HCT116 (cell line): ENCODE data around the gene MYO16.

Experiments used
- EZH2 ChIP-seq: fragments of 200-600 bp; sonication (generic); IDR thresholded peaks from 2 replicates; pipeline ENCODE4 v1.6.1; 2017; ENCODE audit warnings: antibody characterized with exemption, mixed run types
- JUND ChIP-seq: IDR thresholded peaks from 2 replicates; pipeline ENCODE4 v1.6.1; 2012
- POLR2A ChIP-seq: IDR thresholded peaks from 2 replicates; pipeline ENCODE4 v1.7.0; 2011; ENCODE audit warnings: borderline replicate concordance; ENCODE audit not compliant: insufficient read depth, insufficient read length; ENCODE audit errors: extremely low read depth
- POLR2AphosphoS5 ChIP-seq: IDR thresholded peaks from 2 replicates; pipeline ENCODE4 v1.6.1; 2011; ENCODE audit warnings: mild to moderate bottlenecking, low read depth, low read length, moderate library complexity
- RAD21 ChIP-seq: IDR thresholded peaks from 2 replicates; pipeline ENCODE4 v1.6.1; 2012; ENCODE audit warnings: low read depth, mild to moderate bottlenecking
- SP1 ChIP-seq: IDR thresholded peaks from 2 replicates; pipeline ENCODE4 v1.6.1; 2012; ENCODE audit warnings: low read depth
- YY1 ChIP-seq: IDR thresholded peaks from 2 replicates; pipeline ENCODE4 v1.6.1; 2011; ENCODE audit warnings: low read length, low read depth, moderate library complexity, mild to moderate bottlenecking; ENCODE audit not compliant: insufficient replicate concordance; ENCODE audit errors: extremely low read depth
- TF ChIP-seq, protein P1 (sequence below), 3 experiments: fragments of 200-600 bp in 1 of 3; sonication (generic) in 1 of 3; IDR thresholded peaks in 2 of 3; conservative IDR thresholded peaks in 1 of 3; 2 replicates each; pipeline ENCODE4 v1.5.1; 2012 to 2017; ENCODE audit warnings: low read depth in 2 of 3, low read length in 2 of 3, antibody characterized with exemption in 1 of 3, borderline replicate concordance in 1 of 3, control low read depth in 1 of 3, mild to moderate bottlenecking in 1 of 3, mixed read lengths in 1 of 3, mixed run types in 1 of 3, moderate library complexity in 1 of 3; ENCODE audit not compliant: insufficient read depth in 1 of 3
- TF ChIP-seq, protein P2 (sequence below): IDR thresholded peaks from 2 replicates; pipeline ENCODE4 v1.6.1; 2012; ENCODE audit warnings: low read depth

DNA sequence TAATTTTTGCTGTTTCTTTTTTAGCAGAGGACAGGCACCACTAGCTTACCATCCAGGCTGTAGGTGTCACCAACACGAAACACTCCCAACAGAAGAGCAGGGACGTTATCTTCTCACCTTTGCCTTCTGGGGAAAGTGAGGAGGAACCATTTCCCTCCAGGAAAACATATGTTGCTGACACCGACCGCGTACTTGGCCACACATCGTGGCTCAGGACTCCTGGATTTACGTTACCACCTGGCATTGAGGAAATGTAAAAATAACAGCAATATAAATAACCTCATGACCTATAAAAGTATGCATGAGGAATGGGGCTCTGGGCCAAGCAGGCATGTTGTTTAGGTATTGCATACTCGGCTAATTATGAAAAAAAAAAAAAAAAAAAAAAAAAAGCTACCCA is 525.1 kb downstream of the MYO16 start:
- TF ChIP-seq, protein P1, sequence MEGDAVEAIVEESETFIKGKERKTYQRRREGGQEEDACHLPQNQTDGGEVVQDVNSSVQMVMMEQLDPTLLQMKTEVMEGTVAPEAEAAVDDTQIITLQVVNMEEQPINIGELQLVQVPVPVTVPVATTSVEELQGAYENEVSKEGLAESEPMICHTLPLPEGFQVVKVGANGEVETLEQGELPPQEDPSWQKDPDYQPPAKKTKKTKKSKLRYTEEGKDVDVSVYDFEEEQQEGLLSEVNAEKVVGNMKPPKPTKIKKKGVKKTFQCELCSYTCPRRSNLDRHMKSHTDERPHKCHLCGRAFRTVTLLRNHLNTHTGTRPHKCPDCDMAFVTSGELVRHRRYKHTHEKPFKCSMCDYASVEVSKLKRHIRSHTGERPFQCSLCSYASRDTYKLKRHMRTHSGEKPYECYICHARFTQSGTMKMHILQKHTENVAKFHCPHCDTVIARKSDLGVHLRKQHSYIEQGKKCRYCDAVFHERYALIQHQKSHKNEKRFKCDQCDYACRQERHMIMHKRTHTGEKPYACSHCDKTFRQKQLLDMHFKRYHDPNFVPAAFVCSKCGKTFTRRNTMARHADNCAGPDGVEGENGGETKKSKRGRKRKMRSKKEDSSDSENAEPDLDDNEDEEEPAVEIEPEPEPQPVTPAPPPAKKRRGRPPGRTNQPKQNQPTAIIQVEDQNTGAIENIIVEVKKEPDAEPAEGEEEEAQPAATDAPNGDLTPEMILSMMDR (IDR thresholded peaks at IDR 0.05 in 2 of 3, conservative IDR thresholded peaks at IDR 0.05 in 1 of 3; ENCODE audit: borderline replicate concordance in 1 of 3, insufficient read depth in 1 of 3, low read depth in 2 of 3, low read length in 2 of 3): no peak
- TF ChIP-seq EZH2: no peak
- TF ChIP-seq YY1: no peak
- TF ChIP-seq RAD21: no peak; the same call in 1 of the 2 replicates
- TF ChIP-seq POLR2A: no peak
- TF ChIP-seq, protein P2, sequence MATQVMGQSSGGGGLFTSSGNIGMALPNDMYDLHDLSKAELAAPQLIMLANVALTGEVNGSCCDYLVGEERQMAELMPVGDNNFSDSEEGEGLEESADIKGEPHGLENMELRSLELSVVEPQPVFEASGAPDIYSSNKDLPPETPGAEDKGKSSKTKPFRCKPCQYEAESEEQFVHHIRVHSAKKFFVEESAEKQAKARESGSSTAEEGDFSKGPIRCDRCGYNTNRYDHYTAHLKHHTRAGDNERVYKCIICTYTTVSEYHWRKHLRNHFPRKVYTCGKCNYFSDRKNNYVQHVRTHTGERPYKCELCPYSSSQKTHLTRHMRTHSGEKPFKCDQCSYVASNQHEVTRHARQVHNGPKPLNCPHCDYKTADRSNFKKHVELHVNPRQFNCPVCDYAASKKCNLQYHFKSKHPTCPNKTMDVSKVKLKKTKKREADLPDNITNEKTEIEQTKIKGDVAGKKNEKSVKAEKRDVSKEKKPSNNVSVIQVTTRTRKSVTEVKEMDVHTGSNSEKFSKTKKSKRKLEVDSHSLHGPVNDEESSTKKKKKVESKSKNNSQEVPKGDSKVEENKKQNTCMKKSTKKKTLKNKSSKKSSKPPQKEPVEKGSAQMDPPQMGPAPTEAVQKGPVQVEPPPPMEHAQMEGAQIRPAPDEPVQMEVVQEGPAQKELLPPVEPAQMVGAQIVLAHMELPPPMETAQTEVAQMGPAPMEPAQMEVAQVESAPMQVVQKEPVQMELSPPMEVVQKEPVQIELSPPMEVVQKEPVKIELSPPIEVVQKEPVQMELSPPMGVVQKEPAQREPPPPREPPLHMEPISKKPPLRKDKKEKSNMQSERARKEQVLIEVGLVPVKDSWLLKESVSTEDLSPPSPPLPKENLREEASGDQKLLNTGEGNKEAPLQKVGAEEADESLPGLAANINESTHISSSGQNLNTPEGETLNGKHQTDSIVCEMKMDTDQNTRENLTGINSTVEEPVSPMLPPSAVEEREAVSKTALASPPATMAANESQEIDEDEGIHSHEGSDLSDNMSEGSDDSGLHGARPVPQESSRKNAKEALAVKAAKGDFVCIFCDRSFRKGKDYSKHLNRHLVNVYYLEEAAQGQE: no peak
- TF ChIP-seq JUND: peak; percentile 9; the same call in 1 of the 2 replicates
- no peak for TF ChIP-seq SP1
- TF ChIP-seq POLR2AphosphoS5: no peak
